ENCODE data around the gene DEDD. TPM values are rescaled to one million over a fixed set of nuclear protein-coding genes. Genes with fewer than 3 reads are reported as not detected.

Gene DEDD
- total and polyA plus RNA-seq, 2 of the 13 experiments (the other 11 are each of a cell fraction or from before 2014, with no cell fraction given), result 12.6 to 27.8 TPM

DNA sequence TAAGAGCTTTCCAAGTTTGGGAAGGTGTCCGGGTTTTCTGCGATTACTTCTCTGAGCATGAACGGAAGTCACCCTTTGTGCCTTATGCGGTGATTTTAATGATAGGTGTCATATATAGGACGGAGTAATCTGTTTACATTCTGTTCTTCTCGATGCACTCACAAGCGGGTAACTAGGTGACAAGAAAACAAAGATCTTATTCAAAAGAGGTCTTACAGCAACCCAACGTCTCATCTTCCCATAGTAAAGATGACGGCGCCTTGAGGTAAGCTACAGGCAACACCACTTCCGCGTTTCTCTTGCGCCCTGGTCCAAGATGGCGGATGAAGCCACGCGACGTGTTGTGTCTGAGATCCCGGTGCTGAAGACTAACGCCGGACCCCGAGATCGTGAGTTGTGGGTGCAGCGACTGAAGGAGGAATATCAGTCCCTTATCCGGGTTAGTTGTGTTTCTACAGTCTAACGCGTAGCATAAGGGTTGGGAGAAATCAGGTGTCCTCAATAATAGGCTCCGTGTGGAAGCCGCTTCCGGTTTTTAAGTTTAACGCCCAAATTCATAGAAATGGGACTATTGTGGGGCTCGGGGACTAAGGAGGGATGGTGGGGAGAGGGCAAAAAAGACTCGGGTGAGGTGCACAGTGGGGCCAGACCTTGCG is 21.3 kb upstream of the DEDD start, which contains the start of gene UFC1 (continued):
- TF ChIP-seq CENPX (CRISPR knock-in tag; IDR thresholded peaks at IDR 0.05), result no peak
- TF ChIP-seq, protein P1, sequence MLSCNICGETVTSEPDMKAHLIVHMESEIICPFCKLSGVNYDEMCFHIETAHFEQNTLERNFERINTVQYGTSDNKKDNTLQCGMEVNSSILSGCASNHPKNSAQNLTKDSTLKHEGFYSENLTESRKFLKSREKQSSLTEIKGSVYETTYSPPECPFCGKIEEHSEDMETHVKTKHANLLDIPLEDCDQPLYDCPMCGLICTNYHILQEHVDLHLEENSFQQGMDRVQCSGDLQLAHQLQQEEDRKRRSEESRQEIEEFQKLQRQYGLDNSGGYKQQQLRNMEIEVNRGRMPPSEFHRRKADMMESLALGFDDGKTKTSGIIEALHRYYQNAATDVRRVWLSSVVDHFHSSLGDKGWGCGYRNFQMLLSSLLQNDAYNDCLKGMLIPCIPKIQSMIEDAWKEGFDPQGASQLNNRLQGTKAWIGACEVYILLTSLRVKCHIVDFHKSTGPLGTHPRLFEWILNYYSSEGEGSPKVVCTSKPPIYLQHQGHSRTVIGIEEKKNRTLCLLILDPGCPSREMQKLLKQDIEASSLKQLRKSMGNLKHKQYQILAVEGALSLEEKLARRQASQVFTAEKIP (CRISPR knock-in tag; IDR thresholded peaks at IDR 0.05; ENCODE audit: borderline replicate concordance), result no peak
- TF ChIP-seq, protein P2, sequence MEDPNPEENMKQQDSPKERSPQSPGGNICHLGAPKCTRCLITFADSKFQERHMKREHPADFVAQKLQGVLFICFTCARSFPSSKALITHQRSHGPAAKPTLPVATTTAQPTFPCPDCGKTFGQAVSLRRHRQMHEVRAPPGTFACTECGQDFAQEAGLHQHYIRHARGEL (CRISPR knock-in tag; IDR thresholded peaks at IDR 0.05), result no peak
- TF ChIP-seq NFE2L2 (IDR thresholded peaks at IDR 0.05; ENCODE audit: low read length), result no peak
- peak; percentile 84 for TF ChIP-seq ATF1 (CRISPR knock-in tag; IDR thresholded peaks at IDR 0.05)
- TF ChIP-seq ZNF432 (CRISPR knock-in tag; IDR thresholded peaks at IDR 0.05; ENCODE audit: borderline replicate concordance), result no peak
- no peak for TF ChIP-seq GTF2F1 (IDR thresholded peaks at IDR 0.05; ENCODE audit: low read length)
- no peak for TF ChIP-seq PCBP2 (optimal IDR thresholded peaks at IDR 0.05; ENCODE audit: low read depth, low read length, poor library complexity, severe bottlenecking)
- TF ChIP-seq ZMYM3 (CRISPR knock-in tag; IDR thresholded peaks at IDR 0.05), result 0 out of 2 replicates have a peak, but pooled peaks have one; percentile 7
- TF ChIP-seq GABPB1 (CRISPR knock-in tag; IDR thresholded peaks at IDR 0.05), result peak; percentile 96
- no peak for TF ChIP-seq ZNF329 (CRISPR knock-in tag; IDR thresholded peaks at IDR 0.05; ENCODE audit: low read depth)
- TF ChIP-seq TAF15 (IDR thresholded peaks at IDR 0.05; ENCODE audit: low read depth, low read length, poor library complexity, severe bottlenecking), result no peak
- TF ChIP-seq, protein P3, sequence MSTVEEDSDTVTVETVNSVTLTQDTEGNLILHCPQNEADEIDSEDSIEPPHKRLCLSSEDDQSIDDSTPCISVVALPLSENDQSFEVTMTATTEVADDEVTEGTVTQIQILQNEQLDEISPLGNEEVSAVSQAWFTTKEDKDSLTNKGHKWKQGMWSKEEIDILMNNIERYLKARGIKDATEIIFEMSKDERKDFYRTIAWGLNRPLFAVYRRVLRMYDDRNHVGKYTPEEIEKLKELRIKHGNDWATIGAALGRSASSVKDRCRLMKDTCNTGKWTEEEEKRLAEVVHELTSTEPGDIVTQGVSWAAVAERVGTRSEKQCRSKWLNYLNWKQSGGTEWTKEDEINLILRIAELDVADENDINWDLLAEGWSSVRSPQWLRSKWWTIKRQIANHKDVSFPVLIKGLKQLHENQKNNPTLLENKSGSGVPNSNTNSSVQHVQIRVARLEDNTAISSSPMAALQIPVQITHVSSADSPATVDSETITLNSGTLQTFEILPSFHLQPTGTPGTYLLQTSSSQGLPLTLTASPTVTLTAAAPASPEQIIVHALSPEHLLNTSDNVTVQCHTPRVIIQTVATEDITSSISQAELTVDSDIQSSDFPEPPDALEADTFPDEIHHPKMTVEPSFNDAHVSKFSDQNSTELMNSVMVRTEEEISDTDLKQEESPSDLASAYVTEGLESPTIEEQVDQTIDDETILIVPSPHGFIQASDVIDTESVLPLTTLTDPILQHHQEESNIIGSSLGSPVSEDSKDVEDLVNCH (CRISPR knock-in tag; IDR thresholded peaks at IDR 0.05), result no peak
- no peak for TF ChIP-seq ZSCAN12 (CRISPR knock-in tag; IDR thresholded peaks at IDR 0.05)
- TF ChIP-seq ZNF44 (CRISPR knock-in tag; IDR thresholded peaks at IDR 0.05), result no peak
- no peak for TF ChIP-seq ZNF180 (CRISPR knock-in tag; IDR thresholded peaks at IDR 0.05; ENCODE audit: borderline replicate concordance, low read depth)
- peak; percentile 23; the same call in 1 of the 2 replicates for TF ChIP-seq FOXA3 (CRISPR knock-in tag; IDR thresholded peaks at IDR 0.05)
- TF ChIP-seq, protein P4, sequence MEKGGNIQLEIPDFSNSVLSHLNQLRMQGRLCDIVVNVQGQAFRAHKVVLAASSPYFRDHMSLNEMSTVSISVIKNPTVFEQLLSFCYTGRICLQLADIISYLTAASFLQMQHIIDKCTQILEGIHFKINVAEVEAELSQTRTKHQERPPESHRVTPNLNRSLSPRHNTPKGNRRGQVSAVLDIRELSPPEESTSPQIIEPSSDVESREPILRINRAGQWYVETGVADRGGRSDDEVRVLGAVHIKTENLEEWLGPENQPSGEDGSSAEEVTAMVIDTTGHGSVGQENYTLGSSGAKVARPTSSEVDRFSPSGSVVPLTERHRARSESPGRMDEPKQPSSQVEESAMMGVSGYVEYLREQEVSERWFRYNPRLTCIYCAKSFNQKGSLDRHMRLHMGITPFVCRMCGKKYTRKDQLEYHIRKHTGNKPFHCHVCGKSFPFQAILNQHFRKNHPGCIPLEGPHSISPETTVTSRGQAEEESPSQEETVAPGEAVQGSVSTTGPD (CRISPR knock-in tag; IDR thresholded peaks at IDR 0.05), result no peak
- TF ChIP-seq, protein P5, sequence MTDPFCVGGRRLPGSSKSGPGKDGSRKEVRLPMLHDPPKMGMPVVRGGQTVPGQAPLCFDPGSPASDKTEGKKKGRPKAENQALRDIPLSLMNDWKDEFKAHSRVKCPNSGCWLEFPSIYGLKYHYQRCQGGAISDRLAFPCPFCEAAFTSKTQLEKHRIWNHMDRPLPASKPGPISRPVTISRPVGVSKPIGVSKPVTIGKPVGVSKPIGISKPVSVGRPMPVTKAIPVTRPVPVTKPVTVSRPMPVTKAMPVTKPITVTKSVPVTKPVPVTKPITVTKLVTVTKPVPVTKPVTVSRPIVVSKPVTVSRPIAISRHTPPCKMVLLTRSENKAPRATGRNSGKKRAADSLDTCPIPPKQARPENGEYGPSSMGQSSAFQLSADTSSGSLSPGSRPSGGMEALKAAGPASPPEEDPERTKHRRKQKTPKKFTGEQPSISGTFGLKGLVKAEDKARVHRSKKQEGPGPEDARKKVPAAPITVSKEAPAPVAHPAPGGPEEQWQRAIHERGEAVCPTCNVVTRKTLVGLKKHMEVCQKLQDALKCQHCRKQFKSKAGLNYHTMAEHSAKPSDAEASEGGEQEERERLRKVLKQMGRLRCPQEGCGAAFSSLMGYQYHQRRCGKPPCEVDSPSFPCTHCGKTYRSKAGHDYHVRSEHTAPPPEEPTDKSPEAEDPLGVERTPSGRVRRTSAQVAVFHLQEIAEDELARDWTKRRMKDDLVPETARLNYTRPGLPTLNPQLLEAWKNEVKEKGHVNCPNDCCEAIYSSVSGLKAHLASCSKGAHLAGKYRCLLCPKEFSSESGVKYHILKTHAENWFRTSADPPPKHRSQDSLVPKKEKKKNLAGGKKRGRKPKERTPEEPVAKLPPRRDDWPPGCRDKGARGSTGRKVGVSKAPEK (CRISPR knock-in tag; IDR thresholded peaks at IDR 0.05; ENCODE audit: borderline replicate concordance), result no peak
- TF ChIP-seq ZNF672 (CRISPR knock-in tag; IDR thresholded peaks at IDR 0.05), result no peak
- TF ChIP-seq MXI1 (IDR thresholded peaks at IDR 0.05; ENCODE audit: borderline replicate concordance, low read depth, low read length), result no peak; the same call in 2 of the 3 replicates
- TF ChIP-seq ZNF121 (CRISPR knock-in tag; IDR thresholded peaks at IDR 0.05), result no peak

All from HepG2 (cell line).